ENCODE results near the gene GSKIP.

GSKIP gene

DNA sequence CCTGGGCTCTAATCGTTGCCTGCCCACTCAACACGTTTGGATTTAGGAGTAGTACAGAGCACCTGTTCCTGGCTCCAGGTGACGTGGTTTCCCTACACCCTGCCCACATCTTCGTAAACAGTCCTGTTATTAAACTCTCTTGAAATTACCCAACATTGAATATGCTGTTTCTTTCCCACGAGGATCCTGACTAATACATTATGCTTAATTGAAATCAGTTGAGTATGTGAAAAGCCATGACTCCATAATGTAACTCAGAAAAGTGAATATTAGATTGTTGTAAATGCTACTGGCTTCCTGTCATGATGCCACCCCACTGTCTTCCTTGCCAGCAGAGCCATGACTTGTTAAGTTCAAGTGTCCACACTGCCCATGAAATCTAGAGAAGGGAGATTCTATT is 50.2 kb downstream of the GSKIP start:
- Histone ChIP-seq H2AFZ (ENCODE audit: low read depth) (no peak overlapping the region), H3K27ac (no peak overlapping the region), H3K27me3 (ENCODE audit: insufficient read depth, low read depth) (no peaks in the 10 kb centered on the region), H3K4me3 (IDR thresholded peaks at IDR 0.05; ENCODE audit: insufficient read depth, low read depth, low read length) (no peak overlapping the region), H4K20me1 (ENCODE audit: insufficient read depth) (no peaks in the 10 kb centered on the region), H3K4me1 (ENCODE audit: low read depth, poor library complexity, severe bottlenecking) (no peaks in the 10 kb centered on the region), H3K4me2 (no peak overlapping the region), H3K79me2 (ENCODE audit: insufficient read depth, low read depth) (no peaks in the 10 kb centered on the region), H3K36me3 (ENCODE audit: insufficient read depth) (no peaks in the 10 kb centered on the region), H3K9ac (no peak overlapping the region)
- TF ChIP-seq, protein P1, sequence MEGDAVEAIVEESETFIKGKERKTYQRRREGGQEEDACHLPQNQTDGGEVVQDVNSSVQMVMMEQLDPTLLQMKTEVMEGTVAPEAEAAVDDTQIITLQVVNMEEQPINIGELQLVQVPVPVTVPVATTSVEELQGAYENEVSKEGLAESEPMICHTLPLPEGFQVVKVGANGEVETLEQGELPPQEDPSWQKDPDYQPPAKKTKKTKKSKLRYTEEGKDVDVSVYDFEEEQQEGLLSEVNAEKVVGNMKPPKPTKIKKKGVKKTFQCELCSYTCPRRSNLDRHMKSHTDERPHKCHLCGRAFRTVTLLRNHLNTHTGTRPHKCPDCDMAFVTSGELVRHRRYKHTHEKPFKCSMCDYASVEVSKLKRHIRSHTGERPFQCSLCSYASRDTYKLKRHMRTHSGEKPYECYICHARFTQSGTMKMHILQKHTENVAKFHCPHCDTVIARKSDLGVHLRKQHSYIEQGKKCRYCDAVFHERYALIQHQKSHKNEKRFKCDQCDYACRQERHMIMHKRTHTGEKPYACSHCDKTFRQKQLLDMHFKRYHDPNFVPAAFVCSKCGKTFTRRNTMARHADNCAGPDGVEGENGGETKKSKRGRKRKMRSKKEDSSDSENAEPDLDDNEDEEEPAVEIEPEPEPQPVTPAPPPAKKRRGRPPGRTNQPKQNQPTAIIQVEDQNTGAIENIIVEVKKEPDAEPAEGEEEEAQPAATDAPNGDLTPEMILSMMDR (conservative IDR thresholded peaks at IDR 0.05; ENCODE audit: low read depth, low read length), result no peak

- no peaks in the 10 kb centered on the region for H3K4me1 ChIP-seq (ENCODE audit: low read depth, poor library complexity, severe bottlenecking)
- H2AFZ ChIP-seq (ENCODE audit: low read depth), result no peak overlapping the region
- no peak overlapping the region for H3K9ac ChIP-seq
- H3K36me3 ChIP-seq (ENCODE audit: insufficient read depth), result no peaks in the 10 kb centered on the region
- no peaks in the 10 kb centered on the region for H4K20me1 ChIP-seq (ENCODE audit: insufficient read depth)
- no peak overlapping the region for H3K4me2 ChIP-seq
- no peaks in the 10 kb centered on the region for H3K27me3 ChIP-seq (ENCODE audit: insufficient read depth, low read depth)
- H3K79me2 ChIP-seq (ENCODE audit: insufficient read depth, low read depth), result no peaks in the 10 kb centered on the region
- TF ChIP-seq, protein P1 (conservative IDR thresholded peaks at IDR 0.05; ENCODE audit: low read depth, low read length), result no peak
- H3K27ac ChIP-seq, result no peak overlapping the region
- no peak overlapping the region for H3K4me3 ChIP-seq (IDR thresholded peaks at IDR 0.05; ENCODE audit: insufficient read depth, low read depth, low read length)
Measured at GRCh38 chr14:96415559-96415958, 52.2 kb downstream of the GSKIP start.

GRCh38 chr14:96416292-96416691 is 53.0 kb downstream of the GSKIP start:
- Histone ChIP-seq H3K4me1 (ENCODE audit: low read depth, poor library complexity, severe bottlenecking) (no peaks in the 10 kb centered on the region), H3K36me3 (ENCODE audit: insufficient read depth) (no peaks in the 10 kb centered on the region), H2AFZ (ENCODE audit: low read depth) (no peak overlapping the region), H3K9ac (no peak overlapping the region), H3K27ac (no peak overlapping the region), H3K4me2 (no peak overlapping the region), H3K4me3 (IDR thresholded peaks at IDR 0.05; ENCODE audit: insufficient read depth, low read depth, low read length) (no peak overlapping the region), H4K20me1 (ENCODE audit: insufficient read depth) (no peaks in the 10 kb centered on the region), H3K79me2 (ENCODE audit: insufficient read depth, low read depth) (no peaks in the 10 kb centered on the region), H3K27me3 (ENCODE audit: insufficient read depth, low read depth) (no peaks in the 10 kb centered on the region)
- TF ChIP-seq, protein P1 (conservative IDR thresholded peaks at IDR 0.05; ENCODE audit: low read depth, low read length), result no peak

DNA sequence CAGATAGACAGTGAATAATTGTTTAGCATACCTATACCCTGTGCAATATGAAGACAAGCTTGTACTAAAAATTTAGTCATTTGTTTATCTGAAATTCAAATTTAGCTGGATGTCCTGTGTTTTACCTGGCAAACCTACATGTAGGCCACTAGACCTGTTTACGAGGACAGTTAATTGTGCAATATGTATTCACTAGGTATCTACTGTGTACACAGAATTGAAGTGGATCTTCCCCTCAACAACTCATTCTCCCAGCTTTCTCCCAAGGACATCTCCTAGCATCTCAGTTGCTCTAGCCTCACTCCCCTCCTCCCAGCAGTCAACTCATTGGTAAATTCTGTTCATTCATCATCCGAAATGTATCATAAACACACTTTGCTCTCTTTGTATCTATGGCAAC is 53.9 kb downstream of the GSKIP start:
- Histone ChIP-seq H3K4me1 (ENCODE audit: low read depth, poor library complexity, severe bottlenecking) (no peaks in the 10 kb centered on the region), H3K36me3 (ENCODE audit: insufficient read depth) (no peaks in the 10 kb centered on the region), H3K4me2 (no peak overlapping the region), H3K9ac (no peak overlapping the region), H2AFZ (ENCODE audit: low read depth) (no peak overlapping the region), H3K27me3 (ENCODE audit: insufficient read depth, low read depth) (no peaks in the 10 kb centered on the region), H3K79me2 (ENCODE audit: insufficient read depth, low read depth) (no peaks in the 10 kb centered on the region), H3K27ac (no peak overlapping the region), H4K20me1 (ENCODE audit: insufficient read depth) (no peaks in the 10 kb centered on the region), H3K4me3 (IDR thresholded peaks at IDR 0.05; ENCODE audit: insufficient read depth, low read depth, low read length) (no peak overlapping the region)
- TF ChIP-seq, protein P1 (conservative IDR thresholded peaks at IDR 0.05; ENCODE audit: low read depth, low read length), result no peak

Data from KMS-11 (cell line).